IMR-90 (cell line): ENCODE results near the gene ANGPTL7. TPM values are rescaled to one million over a fixed set of nuclear protein-coding genes. Genes with fewer than 3 reads are reported as not detected.

ENCODE experiments used
- ATAC-seq: fragments of 200-7000 bp; cut with Tn5 transposase; 2 replicates; pipeline ENCODE4 v1.9.1; 2020; ENCODE audit warnings: low read depth, mild to moderate bottlenecking, moderate library complexity
- BruUV-seq: library from RNA; stranded (reverse); fragments of 400-500 nt; replicated peaks from 2 replicates; lab custom pipeline; 2021; lab: Mats Ljungman, UMichigan
- CTCF ChIA-PET: fragments of 300-600 bp; formaldehyde crosslinking; extraction: SDS; loops from one replicate; lab custom pipeline; 2021; ENCODE audit warnings: antibody characterized with exemption; lab: Yijun Ruan, JAX
- POLR2A ChIA-PET: fragments of 300-600 bp; sonication (Branson Sonifier 250); formaldehyde crosslinking; loops from one replicate; lab custom pipeline; 2022; ENCODE audit warnings: antibody characterized with exemption; ENCODE audit not compliant: unreplicated experiment; lab: Charles Lee
- DNase-seq: peaks from one replicate; pipeline ENCODE4 v3.0.0; 2013
- H2AFZ ChIP-seq: replicated peaks from 2 replicates; pipeline ENCODE3; 2013; ENCODE audit warnings: low read length, mild to moderate bottlenecking; ENCODE audit not compliant: poor library complexity
- H2AK5ac ChIP-seq: 2 replicates; pipeline ENCODE4 v1.6.1; 2013; ENCODE audit warnings: low read depth, low read length, inconsistent platforms
- H2AK9ac ChIP-seq: replicated peaks from 2 replicates; pipeline ENCODE3; 2013; ENCODE audit warnings: mild to moderate bottlenecking, low read depth, low read length, moderate library complexity; ENCODE audit not compliant: poor library complexity
- H2BK120ac ChIP-seq: 2 replicates; pipeline ENCODE4 v1.6.1; 2013; ENCODE audit warnings: low read depth, low read length, inconsistent platforms
- H2BK15ac ChIP-seq: 3 replicates; pipeline ENCODE4 v1.6.1; 2013; ENCODE audit warnings: low read depth, low read length, inconsistent platforms
- H2BK20ac ChIP-seq: 2 replicates; pipeline ENCODE4 v1.6.1; 2013; ENCODE audit warnings: low read depth, mild to moderate bottlenecking, inconsistent platforms, low read length, moderate library complexity
- H2BK5ac ChIP-seq: 2 replicates; pipeline ENCODE4 v1.6.1; 2013; ENCODE audit warnings: mild to moderate bottlenecking, low read depth, low read length, inconsistent platforms; ENCODE audit not compliant: poor library complexity, severe bottlenecking
- H3K14ac ChIP-seq: replicated peaks from 2 replicates; pipeline ENCODE4 v1.6.1; 2013; ENCODE audit warnings: low read depth, low read length, inconsistent platforms
- H3K18ac ChIP-seq: 2 replicates; pipeline ENCODE4 v1.6.1; 2013; ENCODE audit warnings: low read depth, low read length, control low read depth
- H3K23ac ChIP-seq: 2 replicates; pipeline ENCODE4 v1.6.1; 2013; ENCODE audit warnings: low read depth, low read length, inconsistent platforms
- H3K27ac ChIP-seq: 2 replicates; pipeline ENCODE4 v1.5.1; 2013; ENCODE audit warnings: mild to moderate bottlenecking, control low read depth, low read length; ENCODE audit not compliant: insufficient read depth
- H3K27me3 ChIP-seq: 2 replicates; pipeline ENCODE4 v1.6.1; 2013; ENCODE audit warnings: low read length; ENCODE audit not compliant: control insufficient read depth, insufficient read depth
- H3K36me3 ChIP-seq: 2 replicates; pipeline ENCODE4 v1.6.1; 2013; ENCODE audit warnings: low read length, mixed read lengths; ENCODE audit not compliant: control insufficient read depth, insufficient read depth
- H3K4ac ChIP-seq: 2 replicates; pipeline ENCODE4 v1.6.1; 2013; ENCODE audit warnings: low read depth, low read length, inconsistent platforms
- H3K4me1 ChIP-seq: 2 replicates; pipeline ENCODE4 v1.6.1; 2013; ENCODE audit warnings: low read length, mixed read lengths; ENCODE audit not compliant: control insufficient read depth, insufficient read depth
- H3K4me2 ChIP-seq: 2 replicates; pipeline ENCODE4 v1.6.1; 2013; ENCODE audit warnings: low read depth, mild to moderate bottlenecking, control low read depth, low read length, moderate library complexity
- H3K4me3 ChIP-seq: 2 replicates; pipeline ENCODE4 v1.5.1; 2013; ENCODE audit warnings: low read depth, mild to moderate bottlenecking, control low read depth, low read length, moderate library complexity; ENCODE audit not compliant: insufficient read depth
- H3K56ac ChIP-seq: 2 replicates; pipeline ENCODE4 v1.6.1; 2013; ENCODE audit warnings: low read length, inconsistent platforms; ENCODE audit not compliant: insufficient read depth; ENCODE audit errors: extremely low read depth
- H3K79me1 ChIP-seq, 2 experiments: 2 replicates each; pipeline ENCODE4 v1.6.1; 2013; ENCODE audit warnings: low read length in 2 of 2, inconsistent platforms in 1 of 2, low read depth in 1 of 2
- H3K9ac ChIP-seq: 2 replicates; pipeline ENCODE4 v1.6.1; 2013; ENCODE audit warnings: low read depth, low read length, control low read depth
- H3K9me1 ChIP-seq: 2 replicates; pipeline ENCODE4 v1.6.1; 2013; ENCODE audit warnings: low read length, inconsistent platforms; ENCODE audit not compliant: insufficient read depth
- H3K9me3 ChIP-seq: 2 replicates; pipeline ENCODE4 v1.6.1; 2013; ENCODE audit warnings: low read length; ENCODE audit not compliant: control insufficient read depth, insufficient read depth
- H4K20me1 ChIP-seq: 2 replicates; pipeline ENCODE4 v1.6.1; 2013; ENCODE audit warnings: low read length, inconsistent platforms; ENCODE audit not compliant: insufficient read depth
- H4K5ac ChIP-seq: 2 replicates; pipeline ENCODE4 v1.6.1; 2013; ENCODE audit warnings: mild to moderate bottlenecking, low read depth, low read length, control low read depth
- H4K8ac ChIP-seq, 2 experiments: 2 replicates each; pipeline ENCODE4 v1.6.1; 2013; ENCODE audit warnings: low read depth in 2 of 2, low read length in 2 of 2, control low read depth in 1 of 2, inconsistent platforms in 1 of 2
- H4K91ac ChIP-seq: 2 replicates; pipeline ENCODE4 v1.6.1; 2013; ENCODE audit warnings: low read depth, low read length, inconsistent platforms; ENCODE audit not compliant: insufficient read depth
- BHLHE40 ChIP-seq: fragments of 150-350 bp; IDR thresholded peaks from 2 replicates; pipeline ENCODE4 v1.6.1; 2016; ENCODE audit warnings: mild to moderate bottlenecking, low read depth, low read length
- CEBPB ChIP-seq: IDR thresholded peaks from 2 replicates; pipeline ENCODE4 v1.6.1; 2012; ENCODE audit warnings: low read depth, low read length, improper control_type of control experiment
- CHD1 ChIP-seq: IDR thresholded peaks from 2 replicates; pipeline ENCODE4 v1.6.1; 2012; ENCODE audit warnings: low read depth, low read length, improper control_type of control experiment
- CTCF ChIP-seq: conservative IDR thresholded peaks from 2 replicates; pipeline ENCODE4 v1.5.1; 2012; ENCODE audit warnings: mild to moderate bottlenecking, low read depth, low read length, improper control_type of control experiment
- ELK1 ChIP-seq: fragments of 150-350 bp; IDR thresholded peaks from 2 replicates; pipeline ENCODE4 v1.6.1; 2016; ENCODE audit warnings: low read depth, mild to moderate bottlenecking, low read length, moderate library complexity, borderline replicate concordance
- FOS ChIP-seq: fragments of 150-350 bp; IDR thresholded peaks from 2 replicates; pipeline ENCODE4 v1.6.1; 2016; ENCODE audit warnings: low read depth, low read length
- MAFK ChIP-seq: IDR thresholded peaks from 2 replicates; pipeline ENCODE4 v1.6.1; 2012; ENCODE audit warnings: low read depth, low read length, improper control_type of control experiment
- MAZ ChIP-seq: IDR thresholded peaks from 2 replicates; pipeline ENCODE4 v1.6.1; 2012; ENCODE audit warnings: low read depth, mild to moderate bottlenecking, low read length, improper control_type of control experiment, moderate library complexity, borderline replicate concordance
- MXI1 ChIP-seq: IDR thresholded peaks from 2 replicates; pipeline ENCODE4 v1.6.1; 2012; ENCODE audit warnings: low read depth, mild to moderate bottlenecking, low read length, moderate library complexity, borderline replicate concordance
- NFE2L2 ChIP-seq: fragments of 150-350 bp; IDR thresholded peaks from 2 replicates; pipeline ENCODE4 v1.6.1; 2016; ENCODE audit warnings: low read depth, mild to moderate bottlenecking, low read length
- RAD21 ChIP-seq: IDR thresholded peaks from 2 replicates; pipeline ENCODE4 v1.6.1; 2012; ENCODE audit warnings: low read length, improper control_type of control experiment
- RCOR1 ChIP-seq: IDR thresholded peaks from 2 replicates; pipeline ENCODE4 v1.6.1; 2012; ENCODE audit warnings: mild to moderate bottlenecking, low read length, improper control_type of control experiment; ENCODE audit not compliant: insufficient replicate concordance
- RFX5 ChIP-seq: IDR thresholded peaks from 2 replicates; pipeline ENCODE4 v1.8.0; 2012; ENCODE audit warnings: low read depth, mild to moderate bottlenecking, low read length, moderate library complexity
- SMC3 ChIP-seq: fragments of 150-350 bp; IDR thresholded peaks from 2 replicates; pipeline ENCODE4 v1.6.1; 2016; ENCODE audit warnings: low read depth, mild to moderate bottlenecking, antibody characterized with exemption, low read length, moderate library complexity
- USF2 ChIP-seq: fragments of 150-350 bp; IDR thresholded peaks from 2 replicates; pipeline ENCODE4 v1.6.1; 2017; ENCODE audit warnings: mild to moderate bottlenecking, antibody characterized with exemption, low read length, low read depth
- WGBS, 2 experiments: methylation state at CpG; one replicate each; pipeline versions ENCODE4 v1.1.5 to v1.1.7; 2013; ENCODE audit warnings: missing lambda C conversion rate in 2 of 2; ENCODE audit not compliant: insufficient read length in 1 of 2; ENCODE audit errors: extremely low coverage in 2 of 2; 5-methylcytosine and 5-hydroxymethylcytosine counted together
- dilution Hi-C: fragments of 300-500 bp; cut with HindIII; formaldehyde crosslinking; loops from one replicate; pipeline ENCODE4 v1.14.3; 2018; ENCODE audit warnings: low sequenced_read_pairs; ENCODE audit not compliant: unreplicated experiment
- in situ Hi-C: fragments of 300-500 bp; cut with MboI; formaldehyde crosslinking; loops from 3 replicates; pipeline ENCODE4 v1.14.3; 2019; ENCODE audit warnings: low sequenced_read_pairs, inconsistent platforms, mixed read lengths
- intact Hi-C: fragments of 100-400 bp; cut with micrococcal nuclease; formaldehyde crosslinking; loops from 2 replicates; pipeline ENCODE4 v1.10.0; 2022
- polyA plus RNA-seq, 3 experiments: library from polyadenylated mRNA; depleted of rRNA; stranded (reverse); fragments of >200 nt; gene quantifications; 2 replicates each; pipeline ENCODE4 v1.2.3, GENCODE V29; 2012; ENCODE audit warnings: low replicate concordance in 1 of 3
- total RNA-seq: library from RNA; depleted of rRNA; stranded (reverse); fragments of >200 nt; gene quantifications from 2 replicates; pipeline ENCODE4 v1.2.3, GENCODE V29; 2012

Gene ANGPTL7
- total and polyA plus RNA-seq, 2 of the 4 experiments (the other 2 are of a cell fraction): under 0.01 TPM; not detected in 1

GRCh38 chr1:11170102-11170501 lies 19.1 kb upstream of the ANGPTL7 start:
- WGBS, 2 experiments: 100% methylated on average over 1 of the region's 2 CpGs; no CpG with 5 or more reads in 1 of the 2 experiments
- in situ Hi-C loops: no loop called here
- H4K91ac ChIP-seq: no peak overlapping the region

More at GRCh38 chr1:11170102-11170501, 19.1 kb upstream of the ANGPTL7 start:
- peaks cover 2 to 7% of the 10 kb centered on the region in 2 experiments; a peak in 3 of 4 replicates for H3K79me1 ChIP-seq
- ChIA-PET POLR2A (no interaction called here), CTCF (no interaction called here)
- TF ChIP-seq CTCF: no peak
- no peak for TF ChIP-seq BHLHE40
- TF ChIP-seq RFX5: no peak
- no peak for TF ChIP-seq SMC3
- TF ChIP-seq MAZ: no peak
- no peak for TF ChIP-seq CHD1
- TF ChIP-seq MXI1: no peak
- TF ChIP-seq MAFK: no peak
- no peak for TF ChIP-seq RCOR1
- TF ChIP-seq FOS: no peak
- TF ChIP-seq NFE2L2: no peak
- no peak for TF ChIP-seq CEBPB
- TF ChIP-seq USF2: no peak
- no peak for TF ChIP-seq ELK1
- TF ChIP-seq RAD21: no peak
- no peaks in the 10 kb centered on the region for H3K9me3 ChIP-seq
- H3K27ac ChIP-seq: no peak overlapping the region
- no peak overlapping the region for H3K56ac ChIP-seq
- H2AK5ac ChIP-seq: no peak overlapping the region
- H3K4me2 ChIP-seq: no peak overlapping the region
- DNase-seq (no peak), ATAC-seq (no peak)
- BruUV-seq: no TSS peak
- intact Hi-C loops: no loop called here
- no peak overlapping the region for H3K4me3 ChIP-seq
- H2BK20ac ChIP-seq: no peak overlapping the region
- no peaks in the 10 kb centered on the region for H3K27me3 ChIP-seq
- H3K14ac ChIP-seq: no peak overlapping the region
- dilution Hi-C loops: no loop called here
- H3K4me1 ChIP-seq: no peaks in the 10 kb centered on the region
- H2AFZ ChIP-seq: no peak overlapping the region
- no peak overlapping the region for H2AK9ac ChIP-seq
- H3K4ac ChIP-seq: no peak overlapping the region
- no peak overlapping the region for H3K9ac ChIP-seq
- no peaks in the 10 kb centered on the region for H3K9me1 ChIP-seq
- H4K20me1 ChIP-seq: no peaks in the 10 kb centered on the region
- H4K8ac ChIP-seq: no peak overlapping the region
- H4K5ac ChIP-seq: no peak overlapping the region
- H2BK15ac ChIP-seq: no peak overlapping the region
- H3K36me3 ChIP-seq: peaks cover 8% of the 10 kb centered on the region
- no peak overlapping the region for H2BK120ac ChIP-seq
- H3K23ac ChIP-seq: no peak overlapping the region
- no peak overlapping the region for H3K18ac ChIP-seq
- H2BK5ac ChIP-seq: no peak overlapping the region
